ENCODE measurements around the gene NRG2.

DNA sequence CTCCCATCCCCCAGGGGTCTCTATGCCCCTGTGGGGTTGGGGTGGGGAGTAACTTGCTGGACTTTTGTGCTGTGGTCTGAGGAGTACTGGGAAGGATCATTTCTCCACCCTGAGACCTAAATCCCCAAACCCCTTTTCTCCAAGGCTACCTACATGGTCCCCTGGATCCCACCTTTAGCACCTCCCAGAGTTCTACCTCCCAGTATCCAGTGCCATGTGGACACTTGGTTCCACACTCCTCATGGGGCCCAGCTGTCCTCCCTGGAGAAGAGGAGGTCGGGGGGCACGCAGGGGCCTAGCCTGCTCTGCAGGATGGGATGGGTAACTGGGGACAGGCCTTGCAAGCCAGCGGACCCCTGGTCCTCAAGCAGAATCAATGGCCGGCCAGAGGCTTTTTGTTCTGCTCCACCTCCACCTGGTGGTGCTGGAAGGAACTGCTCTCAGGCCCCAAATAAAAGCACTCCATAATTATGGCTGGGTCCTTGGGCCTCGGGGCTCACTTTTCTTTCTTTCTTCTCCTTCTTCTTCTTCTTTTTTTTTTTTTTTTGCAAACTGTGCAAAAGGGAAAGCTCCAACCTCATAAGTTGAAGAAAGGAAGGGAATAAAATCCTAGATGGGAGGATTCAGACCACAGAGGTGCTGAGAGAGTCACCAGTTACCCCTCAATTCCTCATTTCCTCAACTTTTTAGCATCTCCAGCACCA, 179.1 kb downstream of the NRG2 start:
- TF ChIP-seq SREBF2 (IDR thresholded peaks at IDR 0.05) (no peak), ZFP36 (IDR thresholded peaks at IDR 0.05; ENCODE audit: borderline replicate concordance, partially characterized antibody) (no peak), CEBPB (IDR thresholded peaks at IDR 0.05) (no peak), CBX2 (IDR thresholded peaks at IDR 0.05; ENCODE audit: borderline replicate concordance, low read depth) (no peak), ZSCAN20 (CRISPR knock-in tag; IDR thresholded peaks at IDR 0.05) (no peak), EP300 (IDR thresholded peaks at IDR 0.05) (no peak), POLR2A (IDR thresholded peaks at IDR 0.05; ENCODE audit: low read length) (no peak), MAFK (IDR thresholded peaks at IDR 0.05; ENCODE audit: partially characterized antibody) (no peak)
- TF ChIP-seq, protein P1, sequence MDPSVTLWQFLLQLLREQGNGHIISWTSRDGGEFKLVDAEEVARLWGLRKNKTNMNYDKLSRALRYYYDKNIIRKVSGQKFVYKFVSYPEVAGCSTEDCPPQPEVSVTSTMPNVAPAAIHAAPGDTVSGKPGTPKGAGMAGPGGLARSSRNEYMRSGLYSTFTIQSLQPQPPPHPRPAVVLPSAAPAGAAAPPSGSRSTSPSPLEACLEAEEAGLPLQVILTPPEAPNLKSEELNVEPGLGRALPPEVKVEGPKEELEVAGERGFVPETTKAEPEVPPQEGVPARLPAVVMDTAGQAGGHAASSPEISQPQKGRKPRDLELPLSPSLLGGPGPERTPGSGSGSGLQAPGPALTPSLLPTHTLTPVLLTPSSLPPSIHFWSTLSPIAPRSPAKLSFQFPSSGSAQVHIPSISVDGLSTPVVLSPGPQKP (IDR thresholded peaks at IDR 0.05; ENCODE audit: low read depth, low read length): no peak
- TF ChIP-seq, protein P2, sequence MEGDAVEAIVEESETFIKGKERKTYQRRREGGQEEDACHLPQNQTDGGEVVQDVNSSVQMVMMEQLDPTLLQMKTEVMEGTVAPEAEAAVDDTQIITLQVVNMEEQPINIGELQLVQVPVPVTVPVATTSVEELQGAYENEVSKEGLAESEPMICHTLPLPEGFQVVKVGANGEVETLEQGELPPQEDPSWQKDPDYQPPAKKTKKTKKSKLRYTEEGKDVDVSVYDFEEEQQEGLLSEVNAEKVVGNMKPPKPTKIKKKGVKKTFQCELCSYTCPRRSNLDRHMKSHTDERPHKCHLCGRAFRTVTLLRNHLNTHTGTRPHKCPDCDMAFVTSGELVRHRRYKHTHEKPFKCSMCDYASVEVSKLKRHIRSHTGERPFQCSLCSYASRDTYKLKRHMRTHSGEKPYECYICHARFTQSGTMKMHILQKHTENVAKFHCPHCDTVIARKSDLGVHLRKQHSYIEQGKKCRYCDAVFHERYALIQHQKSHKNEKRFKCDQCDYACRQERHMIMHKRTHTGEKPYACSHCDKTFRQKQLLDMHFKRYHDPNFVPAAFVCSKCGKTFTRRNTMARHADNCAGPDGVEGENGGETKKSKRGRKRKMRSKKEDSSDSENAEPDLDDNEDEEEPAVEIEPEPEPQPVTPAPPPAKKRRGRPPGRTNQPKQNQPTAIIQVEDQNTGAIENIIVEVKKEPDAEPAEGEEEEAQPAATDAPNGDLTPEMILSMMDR (IDR thresholded peaks at IDR 0.05): peak; percentile 68
- TF ChIP-seq, protein P3, sequence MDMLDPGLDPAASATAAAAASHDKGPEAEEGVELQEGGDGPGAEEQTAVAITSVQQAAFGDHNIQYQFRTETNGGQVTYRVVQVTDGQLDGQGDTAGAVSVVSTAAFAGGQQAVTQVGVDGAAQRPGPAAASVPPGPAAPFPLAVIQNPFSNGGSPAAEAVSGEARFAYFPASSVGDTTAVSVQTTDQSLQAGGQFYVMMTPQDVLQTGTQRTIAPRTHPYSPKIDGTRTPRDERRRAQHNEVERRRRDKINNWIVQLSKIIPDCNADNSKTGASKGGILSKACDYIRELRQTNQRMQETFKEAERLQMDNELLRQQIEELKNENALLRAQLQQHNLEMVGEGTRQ (IDR thresholded peaks at IDR 0.05): no peak
- TF ChIP-seq, protein P4, sequence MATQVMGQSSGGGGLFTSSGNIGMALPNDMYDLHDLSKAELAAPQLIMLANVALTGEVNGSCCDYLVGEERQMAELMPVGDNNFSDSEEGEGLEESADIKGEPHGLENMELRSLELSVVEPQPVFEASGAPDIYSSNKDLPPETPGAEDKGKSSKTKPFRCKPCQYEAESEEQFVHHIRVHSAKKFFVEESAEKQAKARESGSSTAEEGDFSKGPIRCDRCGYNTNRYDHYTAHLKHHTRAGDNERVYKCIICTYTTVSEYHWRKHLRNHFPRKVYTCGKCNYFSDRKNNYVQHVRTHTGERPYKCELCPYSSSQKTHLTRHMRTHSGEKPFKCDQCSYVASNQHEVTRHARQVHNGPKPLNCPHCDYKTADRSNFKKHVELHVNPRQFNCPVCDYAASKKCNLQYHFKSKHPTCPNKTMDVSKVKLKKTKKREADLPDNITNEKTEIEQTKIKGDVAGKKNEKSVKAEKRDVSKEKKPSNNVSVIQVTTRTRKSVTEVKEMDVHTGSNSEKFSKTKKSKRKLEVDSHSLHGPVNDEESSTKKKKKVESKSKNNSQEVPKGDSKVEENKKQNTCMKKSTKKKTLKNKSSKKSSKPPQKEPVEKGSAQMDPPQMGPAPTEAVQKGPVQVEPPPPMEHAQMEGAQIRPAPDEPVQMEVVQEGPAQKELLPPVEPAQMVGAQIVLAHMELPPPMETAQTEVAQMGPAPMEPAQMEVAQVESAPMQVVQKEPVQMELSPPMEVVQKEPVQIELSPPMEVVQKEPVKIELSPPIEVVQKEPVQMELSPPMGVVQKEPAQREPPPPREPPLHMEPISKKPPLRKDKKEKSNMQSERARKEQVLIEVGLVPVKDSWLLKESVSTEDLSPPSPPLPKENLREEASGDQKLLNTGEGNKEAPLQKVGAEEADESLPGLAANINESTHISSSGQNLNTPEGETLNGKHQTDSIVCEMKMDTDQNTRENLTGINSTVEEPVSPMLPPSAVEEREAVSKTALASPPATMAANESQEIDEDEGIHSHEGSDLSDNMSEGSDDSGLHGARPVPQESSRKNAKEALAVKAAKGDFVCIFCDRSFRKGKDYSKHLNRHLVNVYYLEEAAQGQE (IDR thresholded peaks at IDR 0.05): no peak

Data from A549 (cell line).